Measurements from ENCODE around the gene ADGRG4.

The ADGRG4 gene

GRCh38 chrX:136304493-136304892 lies 3.7 kb downstream of the ADGRG4 start:
- DNase-seq (ENCODE audit: low read depth): no peak

GRCh38 chrX:136306182-136306581 lies 5.4 kb downstream of the ADGRG4 start:
- no peak for DNase-seq (ENCODE audit: low read depth)

GRCh38 chrX:136307471-136307870 lies 6.7 kb downstream of the ADGRG4 start:
- no peak for DNase-seq (ENCODE audit: low read depth)

- DNase-seq (ENCODE audit: low read depth): no peak
Observed at GRCh38 chrX:136310411-136310810, 9.6 kb downstream of the ADGRG4 start.

- no peak for DNase-seq (ENCODE audit: low read depth)
Observed at GRCh38 chrX:136318156-136318555, 17.4 kb downstream of the ADGRG4 start.

GRCh38 chrX:136318895-136319597 lies 18.3 kb downstream of the ADGRG4 start:
- DNase-seq (ENCODE audit: low read depth): no peak

- no peak for DNase-seq (ENCODE audit: low read depth)
Observed at GRCh38 chrX:136319600-136319999, 18.8 kb downstream of the ADGRG4 start.

- DNase-seq (ENCODE audit: low read depth): no peak
Observed at GRCh38 chrX:136321532-136321931, 20.8 kb downstream of the ADGRG4 start.

- DNase-seq (ENCODE audit: low read depth): no peak
Observed at GRCh38 chrX:136322064-136322463, 21.3 kb downstream of the ADGRG4 start.

GRCh38 chrX:136325377-136325776 lies 24.6 kb downstream of the ADGRG4 start:
- DNase-seq (ENCODE audit: low read depth): no peak

GRCh38 chrX:136328933-136329332 lies 28.2 kb downstream of the ADGRG4 start:
- DNase-seq (ENCODE audit: low read depth): no peak

- no peak for DNase-seq (ENCODE audit: low read depth)
Observed at GRCh38 chrX:136336623-136337022, 35.9 kb downstream of the ADGRG4 start.

- DNase-seq (ENCODE audit: low read depth): no peak
Observed at GRCh38 chrX:136339702-136340101, 38.9 kb downstream of the ADGRG4 start.

GRCh38 chrX:136344320-136344719 lies 43.6 kb downstream of the ADGRG4 start:
- no peak for DNase-seq (ENCODE audit: low read depth)

GRCh38 chrX:136346506-136346905 lies 45.7 kb downstream of the ADGRG4 start:
- DNase-seq (ENCODE audit: low read depth): no peak

GRCh38 chrX:136347706-136348105 lies 46.9 kb downstream of the ADGRG4 start:
- DNase-seq (ENCODE audit: low read depth): no peak

- DNase-seq (ENCODE audit: low read depth): no peak
Observed at GRCh38 chrX:136353526-136354093, 52.8 kb downstream of the ADGRG4 start.

GRCh38 chrX:136354201-136354600 lies 53.4 kb downstream of the ADGRG4 start:
- no peak for DNase-seq (ENCODE audit: low read depth)

GRCh38 chrX:136369377-136369776 lies 68.6 kb downstream of the ADGRG4 start:
- DNase-seq (ENCODE audit: low read depth): no peak

GRCh38 chrX:136376713-136377112 lies 76.0 kb downstream of the ADGRG4 start:
- no peak for DNase-seq (ENCODE audit: low read depth)

GRCh38 chrX:136380010-136380769 lies 79.4 kb downstream of the ADGRG4 start:
- DNase-seq (ENCODE audit: low read depth): no peak

GRCh38 chrX:136386173-136386572 lies 85.4 kb downstream of the ADGRG4 start:
- no peak for DNase-seq (ENCODE audit: low read depth)

- no peak for DNase-seq (ENCODE audit: low read depth)
Observed at GRCh38 chrX:136386826-136387225, 86.1 kb downstream of the ADGRG4 start.
